ENCODE results near the gene SKAP1. TPM values are rescaled to one million over a fixed set of nuclear protein-coding genes. Genes with fewer than 3 reads are reported as not detected.

SKAP1 gene
- total and polyA plus RNA-seq, 2 donors from 2014 or later: 34.8 to 42.6 TPM

DNA sequence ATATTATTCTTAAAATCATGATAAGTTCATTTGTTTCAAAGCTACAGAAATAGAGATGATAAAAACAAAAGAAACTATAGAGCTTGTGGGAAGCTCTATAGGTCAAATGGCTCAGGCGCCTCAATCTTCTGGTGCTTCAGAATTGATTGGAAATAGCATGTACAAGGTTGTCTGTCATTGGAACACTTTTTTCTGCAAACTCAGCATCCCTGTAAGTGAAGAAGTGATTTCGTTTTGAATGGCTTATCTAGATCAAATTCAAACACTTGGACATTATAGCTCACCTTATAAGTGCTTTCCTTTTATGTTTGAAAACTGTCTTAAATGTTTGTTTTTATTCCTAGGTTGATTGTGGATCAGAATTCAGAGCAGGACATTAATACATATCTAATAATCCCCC, 103.7 kb downstream of the SKAP1 start:
- Histone ChIP-seq H3K27ac (ENCODE audit: low read depth in 2 of 2, low read length in 2 of 2) (no peak overlapping the region), H3K9me3 (ENCODE audit: control insufficient read depth in 2 of 3, insufficient read depth in 1 of 3, low read length in 3 of 3) (no peaks in the 10 kb centered on the region), H3K9ac (ENCODE audit: low read length in 3 of 3) (no peak overlapping the region), H3K4me3 (ENCODE audit: low read length in 3 of 3) (no peak overlapping the region), H3K27me3 (ENCODE audit: control insufficient read depth, insufficient read depth, low read length) (no peaks in the 10 kb centered on the region), H3K4me1 (ENCODE audit: control insufficient read depth in 2 of 3, insufficient read depth in 2 of 3, low read depth in 1 of 3, low read length in 3 of 3) (no peaks in the 10 kb centered on the region), H3K36me3 (ENCODE audit: control insufficient read depth in 2 of 3, insufficient read depth in 3 of 3, low read length in 3 of 3) (no peaks in the 10 kb centered on the region)
- intact Hi-C loops (cut with DNase I): no loop called here
- TF ChIP-seq CTCF (IDR thresholded peaks at IDR 0.05; ENCODE audit: borderline replicate concordance, extremely low read depth, insufficient read depth): no peak
- FAIRE-seq (no peak), DNase-seq (no peak)

DNA sequence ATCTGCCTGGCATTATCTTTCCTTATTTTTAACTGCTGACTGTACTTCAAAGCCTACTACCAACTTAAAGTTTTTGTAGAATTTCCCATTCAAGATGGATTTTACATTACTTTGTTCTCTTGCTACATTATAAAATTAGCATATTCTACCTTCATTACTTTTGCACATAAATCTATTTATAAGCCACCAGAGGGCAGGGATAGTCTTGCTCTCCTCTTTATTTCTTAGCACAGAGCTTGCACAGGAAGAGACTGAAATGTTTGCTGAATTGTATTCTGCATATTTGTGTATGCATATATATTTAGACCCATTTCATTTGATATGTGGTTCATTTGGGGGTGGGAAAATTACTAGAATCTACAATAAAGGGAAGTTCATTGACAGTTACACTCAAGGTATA, 108.0 kb downstream of the SKAP1 start:
- intact Hi-C loops (cut with DNase I): no loop called here
- H3K36me3 ChIP-seq (ENCODE audit: control insufficient read depth in 2 of 3, insufficient read depth in 3 of 3, low read length in 3 of 3): no peaks in the 10 kb centered on the region
- H3K27me3 ChIP-seq (ENCODE audit: control insufficient read depth, insufficient read depth, low read length): no peaks in the 10 kb centered on the region
- no peak overlapping the region for H3K9ac ChIP-seq (ENCODE audit: low read length in 3 of 3)
- H3K4me3 ChIP-seq (ENCODE audit: low read length in 3 of 3): no peak overlapping the region
- FAIRE-seq (no peak), DNase-seq (no peak)
- no peaks in the 10 kb centered on the region for H3K9me3 ChIP-seq (ENCODE audit: control insufficient read depth in 2 of 3, insufficient read depth in 1 of 3, low read length in 3 of 3)
- no peaks in the 10 kb centered on the region for H3K4me1 ChIP-seq (ENCODE audit: control insufficient read depth in 2 of 3, insufficient read depth in 2 of 3, low read depth in 1 of 3, low read length in 3 of 3)
- no peak for TF ChIP-seq CTCF (IDR thresholded peaks at IDR 0.05; ENCODE audit: borderline replicate concordance, extremely low read depth, insufficient read depth)
- H3K27ac ChIP-seq (ENCODE audit: low read depth in 2 of 2, low read length in 2 of 2): no peak overlapping the region

DNA sequence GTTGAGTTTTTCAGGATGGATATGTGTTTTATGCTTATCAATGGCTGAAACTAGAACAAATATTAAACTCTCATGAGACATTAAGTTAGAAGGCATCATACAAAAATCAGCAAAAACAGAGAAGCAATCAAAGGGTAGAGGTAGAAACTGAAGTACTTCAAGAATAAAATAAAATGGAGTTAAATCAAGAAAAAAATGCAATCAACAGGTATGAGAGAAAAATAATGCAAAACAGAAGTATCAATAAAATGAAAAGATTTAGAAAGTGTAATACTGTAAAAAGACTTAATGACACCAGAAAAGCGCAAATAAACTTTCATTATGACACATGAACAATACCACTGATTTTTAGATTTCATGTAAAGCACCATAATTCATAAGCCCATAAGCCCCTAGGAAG, 112.3 kb downstream of the SKAP1 start:
- no peak overlapping the region for H3K9ac ChIP-seq (ENCODE audit: low read length in 3 of 3)
- H3K4me1 ChIP-seq (ENCODE audit: control insufficient read depth in 2 of 3, insufficient read depth in 2 of 3, low read depth in 1 of 3, low read length in 3 of 3): no peaks in the 10 kb centered on the region
- no peaks in the 10 kb centered on the region for H3K36me3 ChIP-seq (ENCODE audit: control insufficient read depth in 2 of 3, insufficient read depth in 3 of 3, low read length in 3 of 3)
- H3K27me3 ChIP-seq (ENCODE audit: control insufficient read depth, insufficient read depth, low read length): no peaks in the 10 kb centered on the region
- no peaks in the 10 kb centered on the region for H3K9me3 ChIP-seq (ENCODE audit: control insufficient read depth in 2 of 3, insufficient read depth in 1 of 3, low read length in 3 of 3)
- TF ChIP-seq CTCF (IDR thresholded peaks at IDR 0.05; ENCODE audit: borderline replicate concordance, extremely low read depth, insufficient read depth): no peak
- H3K4me3 ChIP-seq (ENCODE audit: low read length in 3 of 3): no peak overlapping the region
- no peak for DNase-seq
- FAIRE-seq: no peak
- intact Hi-C loops (cut with DNase I): no loop called here
- no peak overlapping the region for H3K27ac ChIP-seq (ENCODE audit: low read depth in 2 of 2, low read length in 2 of 2)

GRCh38 chr17:48314716-48315115, 115.3 kb downstream of the SKAP1 start:
- DNase-seq (no peak), FAIRE-seq (no peak)
- H3K27me3 ChIP-seq (ENCODE audit: control insufficient read depth, insufficient read depth, low read length): no peaks in the 10 kb centered on the region
- no peaks in the 10 kb centered on the region for H3K9me3 ChIP-seq (ENCODE audit: control insufficient read depth in 2 of 3, insufficient read depth in 1 of 3, low read length in 3 of 3)
- H3K4me1 ChIP-seq (ENCODE audit: control insufficient read depth in 2 of 3, insufficient read depth in 2 of 3, low read depth in 1 of 3, low read length in 3 of 3): peaks cover 0 to 4% (median 0%) of the 10 kb centered on the region in 3 donors
- intact Hi-C loops (cut with DNase I): no loop called here
- no peak overlapping the region for H3K9ac ChIP-seq (ENCODE audit: low read length in 3 of 3)
- H3K36me3 ChIP-seq (ENCODE audit: control insufficient read depth in 2 of 3, insufficient read depth in 3 of 3, low read length in 3 of 3): no peaks in the 10 kb centered on the region
- H3K4me3 ChIP-seq (ENCODE audit: low read length in 3 of 3): no peak overlapping the region
- H3K27ac ChIP-seq (ENCODE audit: low read depth in 2 of 2, low read length in 2 of 2): no peak overlapping the region
- TF ChIP-seq CTCF (IDR thresholded peaks at IDR 0.05; ENCODE audit: borderline replicate concordance, extremely low read depth, insufficient read depth): no peak

Data from kidney (tissue), 14 donors.